Activated naive CD4-positive, alpha-beta T cell treated with anti-CD3 and anti-CD28 coated beads, Interleukin-2, amount 50 U/mL, for 72 hours (primary cell): ENCODE results near the gene KLK14. TPM values are rescaled to one million over a fixed set of nuclear protein-coding genes. Genes with fewer than 3 reads are reported as not detected.

Experiments
- ATAC-seq, 2 donors: fragments of 150-1000 bp; cut with Tn5 transposase; 2 replicates each; pipeline ENCODE4 v1.10.0; 2021; ENCODE audit warnings: mild to moderate bottlenecking in 2 of 2, moderate library complexity in 2 of 2
- DNase-seq, 2 donors: peaks; one replicate each; pipeline ENCODE4 v3.0.0; 2021 to 2022; ENCODE audit warnings: low spot score in 2 of 2
- H3K27ac Mint-ChIP-seq, 2 donors: one replicate each; pipeline ENCODE4 v1.8.0; 2022; ENCODE audit warnings: mild to moderate bottlenecking in 2 of 2, mixed read lengths in 2 of 2
- H3K36me3 Mint-ChIP-seq, 2 donors: one replicate each; pipeline ENCODE4 v1.8.0; 2022; ENCODE audit warnings: mixed read lengths in 2 of 2
- H3K9me3 Mint-ChIP-seq, 2 donors: one replicate each; pipeline ENCODE4 v1.8.0; 2022; ENCODE audit warnings: mixed read lengths in 2 of 2
- total RNA-seq, 2 donors: library from RNA; stranded (reverse); gene quantifications; one replicate each; pipeline ENCODE4 v1.2.3, GENCODE V29; 2022

The KLK14 gene
- total RNA-seq, 2 donors from 2014 or later: 0.68 to 0.80 TPM

DNA sequence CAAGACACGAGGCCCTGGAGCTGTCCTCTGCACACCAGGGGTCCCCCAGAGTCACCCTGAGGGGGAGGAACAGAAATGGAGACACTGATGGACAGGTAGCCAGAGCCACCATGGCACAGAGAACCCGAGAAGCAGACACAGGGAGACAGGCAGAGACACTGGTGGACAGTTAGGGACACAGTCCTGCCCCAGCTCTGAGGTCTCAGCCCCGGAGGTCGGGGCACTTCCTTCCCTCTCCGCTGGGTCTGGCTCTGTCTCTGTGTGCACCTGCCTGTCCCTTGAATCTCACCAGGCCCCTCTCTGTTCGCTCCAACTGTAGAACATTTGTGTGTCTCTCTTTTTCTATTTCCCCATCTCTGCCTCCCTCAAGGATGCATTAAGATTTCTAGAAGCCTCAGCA, 4.6 kb downstream of the KLK14 start:
- Mint-ChIP-seq H3K36me3 (peaks cover 0 to 6% of the 10 kb centered on the region in 2 donors), H3K27ac (no peak overlapping the region), H3K9me3 (peaks cover 0 to 6% of the 10 kb centered on the region in 2 donors)
- DNase-seq: no peak
- no peak for ATAC-seq

DNA sequence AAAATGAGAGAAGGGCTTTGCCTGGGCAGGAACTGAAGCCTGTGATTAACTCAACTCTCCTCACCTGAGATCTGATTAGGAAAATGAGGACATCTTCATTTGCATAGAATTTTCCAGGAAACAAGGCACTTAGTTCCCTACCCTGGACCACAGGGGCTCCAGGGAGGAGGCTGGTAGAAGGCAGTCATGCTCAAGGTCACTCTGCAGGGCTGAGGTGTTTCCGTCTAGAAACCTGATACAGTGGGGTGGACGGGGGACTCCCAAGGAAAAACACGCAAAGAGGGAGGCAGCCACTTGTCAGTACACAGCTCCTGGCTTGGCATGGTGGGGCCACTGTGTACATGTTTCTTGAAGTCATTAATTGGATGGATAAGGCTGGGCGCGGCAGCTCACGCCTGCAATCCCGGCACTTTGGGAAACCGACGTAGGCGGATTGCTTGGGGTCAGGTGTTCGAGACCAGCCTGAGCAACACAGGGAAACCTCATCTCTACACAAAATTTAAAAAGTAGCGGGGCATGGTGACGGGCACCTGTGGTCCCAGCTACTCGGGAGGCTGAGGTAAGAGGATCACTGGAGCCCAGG, 6.0 kb downstream of the KLK14 start:
- ATAC-seq: no peak
- no peak for DNase-seq
- Mint-ChIP-seq H3K9me3 (peaks cover 0 to 6% of the 10 kb centered on the region in 2 donors), H3K27ac (peak overlapping the region in 1 of 2 donors; percentile 72), H3K36me3 (peaks cover 0 to 7% of the 10 kb centered on the region in 2 donors)

DNA sequence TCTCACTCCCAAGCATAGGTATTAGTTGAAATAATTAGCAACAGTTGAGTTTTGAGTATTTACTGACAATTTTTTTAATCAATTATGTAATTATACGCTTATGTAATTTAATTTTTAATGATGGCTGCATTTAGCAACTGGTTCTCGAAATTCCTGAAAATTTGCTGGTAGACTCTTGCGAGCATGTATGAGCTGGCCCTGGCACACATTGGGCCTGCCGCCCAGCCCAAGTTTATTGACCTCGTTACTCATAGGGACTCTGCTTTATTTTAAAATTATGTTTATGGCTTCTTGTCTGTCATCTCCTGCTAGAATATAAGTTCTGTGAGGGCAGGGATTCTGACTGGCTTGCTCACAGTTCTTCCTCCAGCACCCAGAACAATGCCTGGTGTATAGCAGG, 6.7 kb downstream of the KLK14 start:
- no peak for DNase-seq
- ATAC-seq: no peak
- Mint-ChIP-seq H3K36me3 (peaks cover 0 to 7% of the 10 kb centered on the region in 2 donors), H3K27ac (peak overlapping the region in 1 of 2 donors; percentile 27), H3K9me3 (peaks cover 0 to 6% of the 10 kb centered on the region in 2 donors)

DNA sequence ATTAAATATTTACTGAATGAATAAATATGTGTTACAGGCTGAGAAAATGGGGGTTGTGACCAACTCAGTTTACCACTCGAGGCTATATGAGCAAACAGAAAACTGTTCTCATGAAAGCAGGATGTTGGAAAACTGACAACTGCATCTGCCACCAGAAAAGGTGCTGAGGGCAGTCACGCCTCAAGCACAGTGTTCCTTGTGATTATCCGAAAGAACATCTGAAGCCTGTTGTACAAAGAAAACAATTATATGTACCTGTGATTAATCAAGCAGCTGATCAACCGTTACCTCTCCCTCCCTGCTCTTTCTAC, 11.6 kb downstream of the KLK14 start:
- ATAC-seq (no peak), DNase-seq (no peak)
- Mint-ChIP-seq H3K36me3 (peaks cover 0 to 7% of the 10 kb centered on the region in 2 donors), H3K27ac (no peak overlapping the region), H3K9me3 (peaks cover 0 to 11% of the 10 kb centered on the region in 2 donors)

DNA sequence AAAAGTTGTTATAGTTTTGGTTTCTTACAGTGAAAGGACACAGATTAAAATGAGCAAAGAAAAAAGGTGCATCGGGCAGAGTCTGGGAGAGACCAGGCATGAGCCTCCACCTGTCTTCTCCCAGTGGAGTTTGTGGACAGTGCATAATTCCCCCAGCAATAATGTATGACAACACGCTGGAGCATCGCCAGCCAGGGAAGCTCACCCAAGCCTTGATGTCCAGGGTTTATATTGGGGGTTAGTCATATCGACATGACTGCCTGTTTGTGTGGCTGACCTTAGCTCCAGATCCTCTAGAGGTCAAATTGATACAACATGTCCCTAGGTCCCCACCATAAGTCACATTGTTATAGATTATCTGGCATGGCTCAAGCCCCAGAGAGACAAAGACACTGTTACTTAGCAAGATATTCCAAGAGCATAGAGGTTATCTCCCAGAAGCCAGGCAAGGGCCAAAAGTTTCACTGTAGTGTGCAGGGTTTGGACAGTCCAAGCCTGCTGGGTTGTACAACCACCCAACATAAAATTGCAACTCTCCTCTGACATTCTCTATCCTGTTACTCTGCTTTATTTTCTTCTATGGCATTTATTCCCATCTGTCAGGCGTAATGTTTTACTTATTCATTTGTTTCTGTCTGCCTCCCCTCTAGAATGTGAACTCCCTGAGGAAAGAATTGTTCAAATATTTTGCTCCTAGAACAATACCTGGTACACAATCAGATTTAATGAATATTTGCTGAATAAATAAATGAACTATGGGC, 12.2 kb downstream of the KLK14 start:
- Mint-ChIP-seq H3K9me3 (peaks cover 0 to 11% of the 10 kb centered on the region in 2 donors), H3K27ac (no peak overlapping the region), H3K36me3 (peaks cover 0 to 7% of the 10 kb centered on the region in 2 donors)
- no peak for ATAC-seq
- no peak for DNase-seq

DNA sequence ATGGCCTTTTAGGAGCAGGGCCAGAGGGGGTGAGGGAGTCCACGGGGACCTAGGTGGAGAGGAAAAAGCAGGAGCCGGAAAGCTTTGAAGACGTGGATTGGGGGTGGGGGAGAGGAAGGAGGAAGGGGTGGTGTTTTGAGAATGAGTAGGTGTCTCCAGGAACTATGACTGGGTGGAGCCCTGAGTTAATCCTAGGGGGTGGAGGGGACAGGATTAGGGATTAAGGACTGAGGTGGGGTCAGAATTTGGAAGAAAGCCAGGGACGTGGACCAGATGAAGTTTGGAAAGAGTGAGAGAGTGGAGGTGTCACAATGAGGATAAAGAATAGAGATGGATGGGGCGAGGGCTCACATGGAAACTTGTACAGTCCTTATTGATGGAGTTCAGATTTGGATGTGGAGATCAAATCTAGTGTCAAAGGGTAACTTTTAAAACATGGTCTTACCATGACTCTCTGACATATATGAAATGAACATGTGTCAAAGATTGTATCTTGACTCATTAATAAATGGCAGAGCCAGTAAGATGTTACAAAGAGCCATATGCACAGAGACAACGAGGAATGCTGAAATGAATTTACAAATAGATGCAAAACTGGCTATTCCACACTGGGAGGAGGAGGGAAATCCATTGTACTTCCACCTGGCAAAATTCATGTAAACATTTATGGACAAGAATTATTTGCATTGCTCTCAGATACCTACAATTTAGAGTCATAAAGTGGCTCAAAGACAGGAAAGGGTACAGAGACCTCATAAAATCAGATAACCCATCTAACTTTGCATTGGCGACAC, 16.1 kb downstream of the KLK14 start:
- Mint-ChIP-seq H3K27ac (no peak overlapping the region), H3K36me3 (no peaks in the 10 kb centered on the region), H3K9me3 (peaks cover 0 to 5% of the 10 kb centered on the region in 2 donors)
- no peak for DNase-seq
- ATAC-seq: no peak

DNA sequence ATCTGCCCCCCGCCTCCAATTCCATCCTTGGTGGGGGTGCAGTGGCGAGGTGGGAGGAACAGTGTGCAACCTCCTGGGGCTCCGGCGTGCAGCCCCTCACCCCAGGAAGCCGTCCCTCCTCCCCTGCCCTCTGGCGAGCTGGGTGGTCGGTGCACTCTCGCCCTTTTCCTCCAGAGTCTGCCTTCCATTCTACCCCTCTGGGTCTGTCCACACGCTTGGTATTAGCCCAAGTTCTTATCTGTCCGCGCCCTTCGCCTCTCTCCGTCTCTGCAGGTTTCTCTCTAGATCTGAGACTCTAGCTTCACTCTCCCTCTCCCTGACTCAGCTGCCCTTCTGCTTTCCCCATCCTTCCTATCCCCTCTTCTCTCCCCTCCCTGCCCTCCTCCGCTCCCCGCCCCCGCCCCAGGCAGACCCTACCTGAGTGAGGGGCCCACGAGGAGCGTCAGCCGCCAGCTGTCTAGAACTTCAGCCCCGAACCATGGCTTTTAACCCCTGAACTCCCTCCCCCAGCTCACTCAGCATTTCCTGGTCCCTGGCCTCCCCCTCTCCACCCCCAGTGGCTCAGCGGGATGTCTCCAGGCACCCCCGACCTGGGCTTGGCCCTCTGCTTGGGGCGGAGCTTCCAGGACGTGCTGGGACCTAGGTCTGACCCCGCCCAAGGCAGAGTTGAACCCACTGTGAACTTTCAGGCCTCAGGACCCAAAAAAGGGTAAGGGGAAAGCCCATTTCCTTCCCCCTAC, 17.3 kb downstream of the KLK14 start:
- no peaks in the 10 kb centered on the region for H3K36me3 Mint-ChIP-seq
- H3K27ac Mint-ChIP-seq: no peak overlapping the region
- DNase-seq: no peak
- no peak for ATAC-seq
- H3K9me3 Mint-ChIP-seq: peaks cover 0 to 9% of the 10 kb centered on the region in 2 donors

DNA sequence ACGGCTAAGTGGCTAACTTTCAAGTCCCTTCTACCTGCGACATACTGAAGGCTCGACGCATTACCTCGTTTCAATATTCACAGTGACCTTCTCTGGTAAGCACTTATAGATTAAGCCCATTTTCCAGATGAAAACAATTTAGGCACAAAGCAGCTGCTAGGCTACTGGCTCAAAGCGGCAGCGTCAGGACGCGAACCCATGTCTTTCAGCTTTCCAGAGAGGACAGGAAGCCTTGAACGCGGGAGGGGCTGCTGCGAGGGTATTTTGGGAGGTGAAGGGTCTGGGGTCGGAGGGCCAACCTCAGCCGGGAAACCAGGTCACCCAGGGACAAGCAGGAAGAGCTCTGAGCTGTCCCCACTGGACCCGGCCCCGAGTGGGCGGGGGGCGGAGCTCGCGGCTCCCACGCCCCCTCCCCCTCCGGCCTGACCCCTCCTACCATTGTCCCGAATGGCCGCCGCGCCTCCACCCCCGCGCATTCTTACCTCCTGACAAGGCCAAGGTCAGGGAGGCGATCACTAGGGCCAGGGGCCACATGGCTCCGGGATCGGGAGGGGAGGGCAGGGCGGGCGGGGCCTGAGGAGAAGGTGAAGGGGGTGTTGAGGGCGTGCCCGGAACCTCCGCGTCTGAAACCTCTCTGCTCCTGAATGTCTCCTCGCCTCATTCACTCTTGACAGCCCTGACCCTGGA, 18.0 kb downstream of the KLK14 start, which contains the start of gene KLK13:
KLK13 (minus strand) TSS at position 559 of the 687 bp plus-strand sequence; CDS start at position 534, 25 bp downstream.
- DNase-seq: no peak
- ATAC-seq: peak; percentile 18 to 54
- no peaks in the 10 kb centered on the region for H3K36me3 Mint-ChIP-seq
- no peak within 1 kb of the TSS for H3K27ac Mint-ChIP-seq
- H3K9me3 Mint-ChIP-seq: peaks cover 0 to 9% of the 10 kb centered on the region in 2 donors

DNA sequence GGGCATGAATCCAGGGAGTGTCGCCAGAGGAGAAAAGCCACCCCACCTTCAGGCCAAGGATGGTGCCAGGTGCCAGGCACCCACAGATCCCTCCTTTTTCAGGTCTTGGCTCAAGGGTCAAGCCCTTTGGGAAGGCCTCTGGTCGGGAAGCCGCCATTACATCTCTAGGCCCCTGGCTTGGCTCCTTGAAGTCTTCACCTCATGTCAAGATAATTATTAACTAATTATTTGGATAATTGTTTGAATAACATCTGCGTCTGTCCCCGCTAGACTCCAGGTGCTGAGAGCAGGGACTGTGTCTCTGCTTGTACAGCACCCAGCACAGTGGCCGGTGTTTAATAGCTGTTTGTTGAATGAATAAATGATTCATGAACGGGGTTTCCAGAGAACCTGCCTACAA, 19.0 kb downstream of the KLK14 start:
- H3K27ac Mint-ChIP-seq: no peak overlapping the region
- H3K36me3 Mint-ChIP-seq: no peaks in the 10 kb centered on the region
- ATAC-seq (no peak), DNase-seq (no peak)
- H3K9me3 Mint-ChIP-seq: peaks cover 0 to 9% of the 10 kb centered on the region in 2 donors

DNA sequence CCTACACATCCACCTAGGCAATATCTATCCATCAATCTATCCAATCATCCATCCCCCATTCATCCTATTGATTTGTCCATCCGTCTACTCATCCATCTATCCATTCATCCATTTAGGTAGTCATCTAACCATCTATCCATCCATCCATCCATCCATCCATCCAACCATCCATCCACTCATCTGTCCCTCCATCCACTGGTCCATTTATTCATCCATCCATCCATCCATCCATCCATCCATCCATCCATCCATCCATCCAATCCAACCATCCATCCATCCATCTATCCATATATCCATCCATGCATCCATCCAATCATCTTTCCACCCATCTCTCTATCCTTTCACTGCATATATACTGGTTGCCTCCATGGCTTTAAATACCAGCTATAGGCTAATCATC, 21.7 kb downstream of the KLK14 start:
- DNase-seq (no peak), ATAC-seq (no peak)
- Mint-ChIP-seq H3K9me3 (peaks cover 0 to 4% of the 10 kb centered on the region in 2 donors), H3K27ac (no peak overlapping the region), H3K36me3 (no peaks in the 10 kb centered on the region)

DNA sequence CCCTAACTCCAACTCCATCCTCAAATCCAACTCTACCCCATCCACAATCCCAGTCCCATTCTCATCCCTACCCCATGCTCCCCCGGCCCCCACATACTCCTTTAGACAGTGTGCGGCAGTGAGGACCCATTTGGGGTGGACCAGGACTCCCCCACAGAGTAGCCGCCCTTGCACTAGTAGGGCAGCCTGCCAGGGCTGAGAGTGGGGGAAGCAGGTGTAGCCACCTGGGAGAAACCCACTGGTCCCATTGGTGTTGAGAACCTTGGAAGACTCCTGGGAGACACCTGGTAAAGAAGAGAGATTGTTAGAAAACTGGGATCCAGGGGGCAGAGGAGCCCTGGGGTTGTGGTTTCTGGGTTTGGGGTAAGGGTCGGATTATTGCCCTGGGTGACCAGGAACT, 22.4 kb downstream of the KLK14 start:
- ATAC-seq (no peak), DNase-seq (no peak)
- Mint-ChIP-seq H3K9me3 (peaks cover 0 to 4% of the 10 kb centered on the region in 2 donors), H3K36me3 (no peaks in the 10 kb centered on the region), H3K27ac (no peak overlapping the region)

DNA sequence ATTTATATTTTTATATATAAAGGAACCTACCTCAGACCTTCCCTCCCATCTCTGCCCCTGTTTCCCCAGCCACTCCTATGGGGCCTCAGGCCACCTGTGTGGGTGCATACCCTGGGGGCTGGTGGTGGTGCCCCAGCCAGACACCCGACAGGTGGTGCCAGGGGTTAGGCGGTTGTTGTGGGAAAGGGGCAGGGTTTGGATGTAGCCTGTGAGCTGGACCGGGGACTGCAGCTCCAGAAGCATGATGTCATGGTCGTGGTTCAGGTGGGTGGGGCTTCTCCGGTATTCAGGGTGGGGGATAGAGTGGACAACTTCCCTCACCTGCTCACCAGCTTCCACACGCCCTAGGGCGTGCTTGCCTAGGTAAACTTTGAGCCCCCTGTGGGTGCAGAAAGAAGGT, 23.0 kb downstream of the KLK14 start:
- Mint-ChIP-seq H3K36me3 (no peaks in the 10 kb centered on the region), H3K27ac (no peak overlapping the region), H3K9me3 (peaks cover 0 to 4% of the 10 kb centered on the region in 2 donors)
- ATAC-seq (no peak), DNase-seq (no peak)

DNA sequence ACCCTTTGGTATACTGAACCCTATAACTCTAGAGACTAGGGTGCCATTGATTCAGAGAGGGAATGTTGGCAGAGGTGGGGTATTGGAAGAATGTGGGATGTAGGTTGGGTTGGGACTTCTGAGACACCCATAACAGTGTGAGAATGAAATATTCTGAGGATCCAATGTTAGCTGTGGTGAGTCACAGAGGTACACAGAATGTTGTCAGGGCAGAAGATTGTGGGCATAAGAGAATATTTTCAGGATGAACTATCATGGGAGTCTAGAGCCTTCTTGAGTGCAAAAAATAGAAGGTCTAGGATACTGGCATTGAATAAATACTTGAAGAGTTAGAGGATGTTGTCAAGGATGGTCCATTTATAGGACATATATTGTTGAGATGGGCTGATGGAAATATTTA, 26.8 kb downstream of the KLK14 start:
- H3K36me3 Mint-ChIP-seq: no peaks in the 10 kb centered on the region
- no peak overlapping the region for H3K27ac Mint-ChIP-seq
- DNase-seq: no peak
- no peak for ATAC-seq
- H3K9me3 Mint-ChIP-seq: no peaks in the 10 kb centered on the region

DNA sequence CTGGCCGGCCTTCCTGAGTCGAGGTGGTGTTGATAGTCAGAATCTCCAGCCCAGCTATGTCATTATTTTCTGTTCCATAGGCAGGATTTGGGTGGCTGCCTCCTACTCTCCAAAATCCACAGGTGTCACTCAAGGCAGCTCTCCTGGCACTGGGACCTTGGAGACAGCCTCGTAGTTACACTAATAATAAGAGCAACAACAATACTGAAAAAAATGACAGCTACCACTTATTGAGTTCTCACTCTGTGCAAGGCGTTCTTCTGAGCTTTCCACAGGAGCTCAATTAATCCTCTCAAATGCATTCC, 35.7 kb downstream of the KLK14 start:
- no peak for ATAC-seq
- no peak for DNase-seq
- H3K27ac Mint-ChIP-seq: no peak overlapping the region

DNA sequence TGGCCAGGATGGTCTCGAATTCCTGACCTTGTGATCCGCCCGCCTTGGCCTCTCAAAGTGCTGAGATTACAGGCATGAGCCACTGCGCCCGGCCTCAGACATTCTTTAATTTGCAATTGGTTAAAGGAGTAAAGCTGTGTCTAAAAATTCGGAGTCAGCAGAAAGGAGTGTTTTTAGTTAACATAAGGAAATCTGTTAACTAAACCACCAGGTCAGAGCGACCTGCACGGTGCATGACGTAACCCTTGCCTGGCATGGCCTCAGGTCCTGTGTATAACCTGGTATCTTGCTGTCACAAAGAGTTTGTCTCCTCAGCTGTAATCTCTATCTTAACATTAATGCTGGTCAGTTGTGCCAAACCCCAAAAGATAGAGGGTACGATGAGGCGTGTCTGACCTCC, 38.4 kb downstream of the KLK14 start:
- Mint-ChIP-seq H3K27ac (no peak overlapping the region), H3K9me3 (no peaks in the 10 kb centered on the region), H3K36me3 (no peaks in the 10 kb centered on the region)
- no peak for DNase-seq
- no peak for ATAC-seq

More for the DNA sequence above, 35.7 kb downstream of the KLK14 start:
- H3K36me3 Mint-ChIP-seq: no peaks in the 10 kb centered on the region
- H3K9me3 Mint-ChIP-seq: no peaks in the 10 kb centered on the region

DNA sequence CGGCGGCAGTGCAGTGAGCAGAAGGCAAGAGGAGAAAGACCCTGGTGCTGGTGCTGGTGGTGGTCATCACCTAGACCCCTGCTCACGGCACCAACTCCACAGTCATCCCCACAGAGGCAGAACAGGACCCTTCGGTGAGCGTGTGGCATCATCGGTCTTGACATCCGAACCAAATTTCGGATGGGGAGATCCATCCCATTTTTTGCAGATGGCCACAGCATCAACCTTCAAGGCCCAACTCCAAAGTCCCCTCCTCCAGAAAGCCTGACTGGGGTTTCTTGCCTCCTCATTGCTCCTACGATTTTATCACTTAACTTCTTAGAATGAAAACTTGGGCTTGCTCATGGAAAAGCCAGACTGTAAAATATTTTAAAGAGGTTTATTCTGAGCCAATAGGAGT, 39.2 kb downstream of the KLK14 start:
- Mint-ChIP-seq H3K36me3 (no peaks in the 10 kb centered on the region), H3K27ac (no peak overlapping the region), H3K9me3 (no peaks in the 10 kb centered on the region)
- no peak for ATAC-seq
- no peak for DNase-seq
